H9 (cell line): Measurements from ENCODE around the gene VWA5A. TPM values are rescaled to one million over a fixed set of nuclear protein-coding genes. Genes with fewer than 3 reads are reported as not detected.
"Not testable (repeated sequence)": the region's sequence is repeated elsewhere in the genome, so short reads cannot be mapped to it uniquely, and the experiment has no call there.

Experiments used
- DNase-seq: peaks from one replicate; pipeline ENCODE4 v3.0.0-alpha.2; 2017
- H2AFZ ChIP-seq: one replicate; pipeline ENCODE4 v1.6.1; 2013; ENCODE audit warnings: mild to moderate bottlenecking, low read length, control low read depth, moderate library complexity
- H2AK5ac ChIP-seq: 2 replicates; pipeline ENCODE4 v1.6.1; 2013; ENCODE audit warnings: low read length, control low read depth, mixed read lengths; ENCODE audit not compliant: insufficient read length
- H2BK120ac ChIP-seq: one replicate; pipeline ENCODE4 v1.6.1; 2013; ENCODE audit warnings: low read depth, mild to moderate bottlenecking, low read length, control low read depth, inconsistent platforms; ENCODE audit not compliant: poor library complexity, severe bottlenecking
- H2BK12ac ChIP-seq: 2 replicates; pipeline ENCODE4 v1.6.1; 2013; ENCODE audit warnings: low read length, control low read depth, mixed read lengths, low read depth; ENCODE audit not compliant: insufficient read length
- H2BK15ac ChIP-seq: 2 replicates; pipeline ENCODE4 v1.6.1; 2013; ENCODE audit warnings: low read depth, low read length, control low read depth
- H2BK20ac ChIP-seq: one replicate; pipeline ENCODE4 v1.6.1; 2013; ENCODE audit warnings: low read depth, mild to moderate bottlenecking, low read length, control low read depth, inconsistent platforms; ENCODE audit not compliant: poor library complexity, severe bottlenecking
- H2BK5ac ChIP-seq: 2 replicates; pipeline ENCODE4 v1.6.1; 2013; ENCODE audit warnings: low read length, control low read depth, mixed read lengths; ENCODE audit not compliant: insufficient read length
- H3K14ac ChIP-seq: 2 replicates; pipeline ENCODE4 v1.6.1; 2013; ENCODE audit warnings: low read length, control low read depth; ENCODE audit not compliant: insufficient read depth
- H3K18ac ChIP-seq: 2 replicates; pipeline ENCODE4 v1.6.1; 2013; ENCODE audit warnings: low read depth, mild to moderate bottlenecking, mixed read lengths, low read length, control low read depth; ENCODE audit not compliant: insufficient read length
- H3K23ac ChIP-seq: 2 replicates; pipeline ENCODE4 v1.6.1; 2013; ENCODE audit warnings: low read length, control low read depth, mixed read lengths, low read depth; ENCODE audit not compliant: insufficient read length
- H3K23me2 ChIP-seq: 2 replicates; pipeline ENCODE4 v1.6.1; 2013; ENCODE audit warnings: low read depth, mild to moderate bottlenecking, mixed read lengths, low read length, control low read depth; ENCODE audit not compliant: insufficient read length, poor library complexity, severe bottlenecking
- H3K27ac ChIP-seq: 2 replicates; pipeline ENCODE4 v1.5.1; 2013; ENCODE audit warnings: low read length, control low read depth, mixed read lengths, low read depth; ENCODE audit not compliant: insufficient read length
- H3K27me3 ChIP-seq: 2 replicates; pipeline ENCODE4 v1.6.1; 2013; ENCODE audit warnings: low read length, control low read depth, inconsistent platforms; ENCODE audit not compliant: insufficient read depth
- H3K4ac ChIP-seq: 2 replicates; pipeline ENCODE4 v1.6.1; 2013; ENCODE audit warnings: low read depth, mild to moderate bottlenecking, control low read depth, inconsistent platforms, low read length, moderate library complexity
- H3K4me1 ChIP-seq: 2 replicates; pipeline ENCODE4 v1.6.1; 2013; ENCODE audit warnings: low read length, control low read depth, inconsistent platforms; ENCODE audit not compliant: insufficient read depth
- H3K4me2 ChIP-seq: 2 replicates; pipeline ENCODE4 v1.6.1; 2013; ENCODE audit warnings: low read length, control low read depth, mixed read lengths; ENCODE audit not compliant: insufficient read length, insufficient read depth
- H3K56ac ChIP-seq: 2 replicates; pipeline ENCODE4 v1.6.1; 2013; ENCODE audit warnings: low read depth, mild to moderate bottlenecking, mixed read lengths, low read length, control low read depth; ENCODE audit not compliant: insufficient read length
- H3K79me1 ChIP-seq: 2 replicates; pipeline ENCODE4 v1.6.1; 2013; ENCODE audit warnings: low read depth, mild to moderate bottlenecking, moderate library complexity, low read length, control low read depth, inconsistent platforms; ENCODE audit not compliant: insufficient read depth, poor library complexity, severe bottlenecking
- H3K79me2 ChIP-seq: 2 replicates; pipeline ENCODE4 v1.6.1; 2013; ENCODE audit warnings: low read length, control low read depth, inconsistent platforms; ENCODE audit not compliant: insufficient read depth
- H3K9ac ChIP-seq: 2 replicates; pipeline ENCODE4 v1.6.1; 2013; ENCODE audit warnings: low read length, control low read depth, mixed read lengths; ENCODE audit not compliant: insufficient read length; ENCODE audit errors: extremely low read depth
- H3K9me3 ChIP-seq: one replicate; pipeline ENCODE4 v1.6.1; 2013; ENCODE audit warnings: low read depth, low read length, inconsistent platforms; ENCODE audit not compliant: control insufficient read depth
- H3T11ph ChIP-seq: one replicate; pipeline ENCODE4 v1.6.1; 2013; ENCODE audit warnings: mild to moderate bottlenecking, low read length, control low read depth, inconsistent platforms
- H4K20me1 ChIP-seq: one replicate; pipeline ENCODE4 v1.6.1; 2013; ENCODE audit not compliant: control insufficient read depth, insufficient read length, insufficient read depth
- H4K5ac ChIP-seq: 2 replicates; pipeline ENCODE4 v1.6.1; 2013; ENCODE audit warnings: low read depth, mild to moderate bottlenecking, mixed read lengths, low read length, control low read depth; ENCODE audit not compliant: insufficient read length
- H4K8ac ChIP-seq: replicated peaks from 2 replicates; pipeline ENCODE4 v1.6.1; 2013; ENCODE audit warnings: low read length, control low read depth, mixed read lengths, low read depth; ENCODE audit not compliant: insufficient read length
- H4K91ac ChIP-seq: 2 replicates; pipeline ENCODE4 v1.6.1; 2013; ENCODE audit warnings: low read depth, mild to moderate bottlenecking, moderate library complexity, mixed read lengths, low read length, control low read depth; ENCODE audit not compliant: insufficient read length
- H3K27ac Mint-ChIP-seq, 3 experiments: 2 replicates in 2 of 3; 3 replicates in 1 of 3; pipeline ENCODE4 v1.8.0; 2020 to 2021; ENCODE audit warnings: mixed read lengths in 3 of 3, mild to moderate bottlenecking in 1 of 3, moderate library complexity in 1 of 3
- H3K27me3 Mint-ChIP-seq: 2 replicates; pipeline ENCODE4 v1.8.0; 2021; ENCODE audit warnings: low read depth, mild to moderate bottlenecking, moderate library complexity, mixed read lengths
- H3K36me3 Mint-ChIP-seq, 3 experiments: 2 replicates in 2 of 3; 3 replicates in 1 of 3; pipeline ENCODE4 v1.8.0; 2020 to 2021; ENCODE audit warnings: low read depth in 3 of 3, mixed read lengths in 3 of 3; ENCODE audit not compliant: insufficient read depth in 1 of 3
- H3K4me1 Mint-ChIP-seq, 2 experiments: 2 replicates each; pipeline ENCODE4 v1.8.0; 2020; ENCODE audit warnings: mixed read lengths in 2 of 2
- H3K4me3 Mint-ChIP-seq, 2 experiments: 2 replicates in 1 of 2; 3 replicates in 1 of 2; pipeline ENCODE4 v1.8.0; 2020 to 2021; ENCODE audit warnings: mild to moderate bottlenecking in 2 of 2, mixed read lengths in 2 of 2, moderate library complexity in 1 of 2
- H3K9me3 Mint-ChIP-seq, 2 experiments: 2 replicates in 1 of 2; 3 replicates in 1 of 2; pipeline ENCODE4 v1.8.0; 2020; ENCODE audit warnings: mild to moderate bottlenecking in 2 of 2, mixed read lengths in 2 of 2, moderate library complexity in 1 of 2
- WGBS: extraction: QIAGEN DNeasy Blood & Tissue Kit; methylation state at CpG from one replicate; pipeline ENCODE4 v1.1.7; 2013; ENCODE audit warnings: missing lambda C conversion rate, low lambda C conversion rate, mixed read lengths; ENCODE audit not compliant: insufficient read length; ENCODE audit errors: extremely low coverage; 5-methylcytosine and 5-hydroxymethylcytosine counted together
- total RNA-seq: library from RNA; stranded (reverse); gene quantifications from 2 replicates; pipeline ENCODE4 v1.2.1, GENCODE V29; 2021
- TF ChIP-seq, protein P1 (sequence below): fragments of 200-600 bp; sonication (generic); conservative IDR thresholded peaks from 3 replicates; pipeline ENCODE4 v1.8.0; 2021; ENCODE audit warnings: antibody characterized with exemption, mild to moderate bottlenecking

The VWA5A gene
- total RNA-seq, 1 experiment from 2014 or later: 15.6 TPM

DNA sequence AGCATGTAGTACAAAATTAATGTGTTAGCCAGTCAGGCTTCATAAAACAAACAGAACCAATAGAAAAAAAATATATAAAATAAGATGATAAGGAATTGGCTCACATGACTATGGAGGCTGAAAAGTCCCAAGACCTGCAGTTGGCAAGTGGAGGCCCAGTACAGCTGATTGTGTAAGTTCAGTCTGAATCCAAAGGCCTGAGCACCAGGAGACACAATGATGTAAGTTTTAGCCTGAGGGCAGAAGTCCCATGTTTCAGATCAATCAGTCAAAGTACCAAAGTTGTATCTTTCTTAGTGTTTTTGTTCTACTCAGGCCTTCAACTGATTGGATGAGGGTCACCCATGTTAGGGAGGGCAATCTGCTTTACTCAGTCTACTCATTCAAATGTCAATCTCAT is 53.5 kb downstream of the VWA5A start:
- Histone ChIP-seq H4K8ac (no peak overlapping the region), H3K4ac (no peak overlapping the region), H2AK5ac (no peak overlapping the region), H3K23me2 (no peaks in the 10 kb centered on the region), H2AFZ (no peak overlapping the region), H3K27ac (no peak overlapping the region), H3K79me1 (no peaks in the 10 kb centered on the region), H3K14ac (no peak overlapping the region), H3K23ac (no peak overlapping the region), H2BK15ac (no peak overlapping the region), H2BK5ac (no peak overlapping the region), H2BK12ac (no peak overlapping the region), H3T11ph (no peak overlapping the region), H3K18ac (no peak overlapping the region), H3K9me3 (no peaks in the 10 kb centered on the region), H3K79me2 (no peaks in the 10 kb centered on the region), H2BK20ac (no peak overlapping the region), H4K20me1 (no peaks in the 10 kb centered on the region), H3K9ac (no peak overlapping the region), H2BK120ac (no peak overlapping the region), H4K5ac (no peak overlapping the region), H3K4me1 (no peaks in the 10 kb centered on the region), H4K91ac (no peak overlapping the region), H3K56ac (no peak overlapping the region), H3K4me2 (no peak overlapping the region), H3K27me3 (peaks cover 32% of the 10 kb centered on the region; the same call in 1 of the 2 replicates)
- Mint-ChIP-seq H3K36me3 (peaks cover 0 to 3% (median 0%) of the 10 kb centered on the region in 3 experiments; a peak in 2 of 7 replicates), H3K4me1 (peaks cover 12 to 17% of the 10 kb centered on the region in 2 experiments), H3K27me3 (peaks cover 73% of the 10 kb centered on the region), H3K9me3 (peaks cover 2% of the 10 kb centered on the region in 2 experiments; a peak in 3 of 5 replicates), H3K27ac (no peak overlapping the region), H3K4me3 (no peak overlapping the region)
- no peak for DNase-seq
- TF ChIP-seq, protein P1, sequence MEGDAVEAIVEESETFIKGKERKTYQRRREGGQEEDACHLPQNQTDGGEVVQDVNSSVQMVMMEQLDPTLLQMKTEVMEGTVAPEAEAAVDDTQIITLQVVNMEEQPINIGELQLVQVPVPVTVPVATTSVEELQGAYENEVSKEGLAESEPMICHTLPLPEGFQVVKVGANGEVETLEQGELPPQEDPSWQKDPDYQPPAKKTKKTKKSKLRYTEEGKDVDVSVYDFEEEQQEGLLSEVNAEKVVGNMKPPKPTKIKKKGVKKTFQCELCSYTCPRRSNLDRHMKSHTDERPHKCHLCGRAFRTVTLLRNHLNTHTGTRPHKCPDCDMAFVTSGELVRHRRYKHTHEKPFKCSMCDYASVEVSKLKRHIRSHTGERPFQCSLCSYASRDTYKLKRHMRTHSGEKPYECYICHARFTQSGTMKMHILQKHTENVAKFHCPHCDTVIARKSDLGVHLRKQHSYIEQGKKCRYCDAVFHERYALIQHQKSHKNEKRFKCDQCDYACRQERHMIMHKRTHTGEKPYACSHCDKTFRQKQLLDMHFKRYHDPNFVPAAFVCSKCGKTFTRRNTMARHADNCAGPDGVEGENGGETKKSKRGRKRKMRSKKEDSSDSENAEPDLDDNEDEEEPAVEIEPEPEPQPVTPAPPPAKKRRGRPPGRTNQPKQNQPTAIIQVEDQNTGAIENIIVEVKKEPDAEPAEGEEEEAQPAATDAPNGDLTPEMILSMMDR: no peak

DNA sequence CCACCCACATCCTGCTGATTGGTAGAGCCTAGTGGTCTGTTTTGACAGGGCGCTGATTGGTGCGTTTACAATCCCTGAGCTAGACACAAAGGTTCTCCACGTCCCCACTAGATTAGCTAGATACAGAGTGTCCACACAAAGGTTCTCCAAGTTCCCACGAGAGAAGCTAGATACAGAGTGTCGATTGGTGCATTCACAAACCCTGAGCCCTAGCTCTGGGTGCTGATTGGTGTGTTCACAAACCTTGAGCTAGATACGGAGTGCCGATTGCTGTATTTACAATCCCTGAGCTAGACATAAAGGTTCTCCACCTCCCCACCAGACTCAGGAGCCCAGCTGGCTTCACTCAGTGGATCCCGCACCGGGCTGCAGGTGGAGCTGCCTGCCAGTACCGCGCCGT is 55.1 kb downstream of the VWA5A start:
- Mint-ChIP-seq H3K4me1 (peaks cover 17 to 25% of the 10 kb centered on the region in 2 experiments), H3K27me3 (peaks cover 61% of the 10 kb centered on the region)
- H3K9me3 Mint-ChIP-seq, H3K4me2 ChIP-seq, H3K79me1 ChIP-seq, H2BK15ac ChIP-seq, H2BK20ac ChIP-seq, H3K14ac ChIP-seq, H4K91ac ChIP-seq, H3K56ac ChIP-seq, H3K27ac Mint-ChIP-seq, H4K20me1 ChIP-seq, H3K23ac ChIP-seq, H3K9me3 ChIP-seq, H2BK5ac ChIP-seq, H4K5ac ChIP-seq, H2BK12ac ChIP-seq, H3T11ph ChIP-seq, H3K4ac ChIP-seq, H3K4me1 ChIP-seq, H2BK120ac ChIP-seq, DNase-seq, H3K9ac ChIP-seq, H3K36me3 Mint-ChIP-seq, H4K8ac ChIP-seq, H3K23me2 ChIP-seq, H3K79me2 ChIP-seq, H3K27ac ChIP-seq, H3K4me3 Mint-ChIP-seq, H3K18ac ChIP-seq, H2AK5ac ChIP-seq, H2AFZ ChIP-seq: not testable (repeated sequence)
- no CpG with 5 or more reads among the region's 12 CpGs for WGBS
- H3K27me3 ChIP-seq: peaks cover 32% of the 10 kb centered on the region; the same call in 1 of the 2 replicates
